Choroid plexus epithelial cell (primary cell): ENCODE data around the gene LZIC.

Experiments used
- DNase-seq: peaks from one replicate; pipeline ENCODE4 v3.0.0-alpha.2; 2010; ENCODE audit warnings: low read depth
- H3K4me3 ChIP-seq: 2 replicates; pipeline ENCODE4 v1.5.1; 2011; ENCODE audit warnings: low read depth, mild to moderate bottlenecking, control low read depth, low read length, moderate library complexity
- TF ChIP-seq, protein P1 (sequence below): conservative IDR thresholded peaks from 2 replicates; pipeline ENCODE4 v1.5.1; 2011; ENCODE audit warnings: low read depth, mild to moderate bottlenecking, control low read depth, inconsistent platforms, low read length, moderate library complexity

LZIC gene

DNA sequence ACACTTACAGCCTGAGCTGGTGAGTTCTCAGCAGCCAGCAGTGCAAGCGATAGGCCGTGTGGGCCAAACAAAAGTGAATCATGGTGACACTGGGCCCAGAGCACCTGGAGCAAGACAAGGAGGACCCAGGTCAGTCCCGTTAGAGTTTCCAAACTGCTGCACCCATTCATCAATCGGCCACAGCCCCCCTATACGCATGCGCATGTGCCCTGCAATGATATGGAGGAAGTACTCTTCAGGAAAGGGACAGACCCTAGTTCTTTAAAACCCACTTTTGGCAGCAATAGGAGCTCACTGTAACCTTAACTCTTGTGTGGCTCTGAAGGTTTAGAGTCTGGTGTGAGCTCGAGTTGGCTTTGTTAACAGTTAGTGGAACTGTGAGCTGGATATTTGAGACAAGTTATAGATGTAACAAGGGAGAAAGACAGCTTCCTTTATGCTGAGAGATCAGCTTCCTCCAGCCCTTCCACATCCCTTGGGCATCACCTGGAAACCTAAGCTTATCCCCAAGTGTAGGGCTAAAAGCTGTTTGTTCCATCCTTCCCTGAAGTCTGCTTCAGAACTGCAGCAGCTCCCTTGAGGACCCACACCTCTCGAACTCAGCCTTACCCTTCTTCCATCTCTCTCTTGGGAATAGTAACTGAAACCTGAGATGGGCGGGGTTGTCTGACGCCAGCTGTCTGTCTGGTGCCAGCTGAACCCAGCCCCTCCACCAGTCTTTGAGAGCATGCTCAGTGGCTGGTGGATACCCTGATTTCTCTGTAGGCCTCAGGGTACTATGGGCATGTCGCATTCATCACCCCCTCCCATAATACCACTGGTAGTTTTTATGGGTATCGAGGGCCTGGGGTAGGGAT, 17.7 kb upstream of the LZIC start:
- TF ChIP-seq, protein P1, sequence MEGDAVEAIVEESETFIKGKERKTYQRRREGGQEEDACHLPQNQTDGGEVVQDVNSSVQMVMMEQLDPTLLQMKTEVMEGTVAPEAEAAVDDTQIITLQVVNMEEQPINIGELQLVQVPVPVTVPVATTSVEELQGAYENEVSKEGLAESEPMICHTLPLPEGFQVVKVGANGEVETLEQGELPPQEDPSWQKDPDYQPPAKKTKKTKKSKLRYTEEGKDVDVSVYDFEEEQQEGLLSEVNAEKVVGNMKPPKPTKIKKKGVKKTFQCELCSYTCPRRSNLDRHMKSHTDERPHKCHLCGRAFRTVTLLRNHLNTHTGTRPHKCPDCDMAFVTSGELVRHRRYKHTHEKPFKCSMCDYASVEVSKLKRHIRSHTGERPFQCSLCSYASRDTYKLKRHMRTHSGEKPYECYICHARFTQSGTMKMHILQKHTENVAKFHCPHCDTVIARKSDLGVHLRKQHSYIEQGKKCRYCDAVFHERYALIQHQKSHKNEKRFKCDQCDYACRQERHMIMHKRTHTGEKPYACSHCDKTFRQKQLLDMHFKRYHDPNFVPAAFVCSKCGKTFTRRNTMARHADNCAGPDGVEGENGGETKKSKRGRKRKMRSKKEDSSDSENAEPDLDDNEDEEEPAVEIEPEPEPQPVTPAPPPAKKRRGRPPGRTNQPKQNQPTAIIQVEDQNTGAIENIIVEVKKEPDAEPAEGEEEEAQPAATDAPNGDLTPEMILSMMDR = no peak
- peak; percentile 35 for DNase-seq
- no peak overlapping the region for H3K4me3 ChIP-seq

DNA sequence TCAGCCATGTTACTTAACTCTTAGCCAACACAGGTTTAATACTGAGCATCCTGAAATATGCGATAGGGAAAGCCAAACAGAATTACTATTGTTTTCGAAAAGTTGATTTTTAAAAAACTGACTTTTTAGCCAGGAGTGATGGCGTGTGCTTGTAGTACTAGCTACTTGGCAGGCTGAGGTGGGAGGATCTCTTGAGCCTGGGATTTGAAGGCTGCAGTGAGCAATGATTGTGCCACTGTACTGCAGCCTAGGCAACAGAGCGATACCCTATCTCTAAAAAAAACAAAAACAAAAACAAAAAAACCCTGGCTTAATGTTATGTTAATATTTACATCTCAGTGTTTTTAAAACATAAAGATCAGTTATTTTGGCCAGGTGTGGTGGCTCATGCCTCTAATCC, 16.8 kb upstream of the LZIC start:
- no peak for DNase-seq
- TF ChIP-seq, protein P1 = no peak
- H3K4me3 ChIP-seq = no peak overlapping the region

DNA sequence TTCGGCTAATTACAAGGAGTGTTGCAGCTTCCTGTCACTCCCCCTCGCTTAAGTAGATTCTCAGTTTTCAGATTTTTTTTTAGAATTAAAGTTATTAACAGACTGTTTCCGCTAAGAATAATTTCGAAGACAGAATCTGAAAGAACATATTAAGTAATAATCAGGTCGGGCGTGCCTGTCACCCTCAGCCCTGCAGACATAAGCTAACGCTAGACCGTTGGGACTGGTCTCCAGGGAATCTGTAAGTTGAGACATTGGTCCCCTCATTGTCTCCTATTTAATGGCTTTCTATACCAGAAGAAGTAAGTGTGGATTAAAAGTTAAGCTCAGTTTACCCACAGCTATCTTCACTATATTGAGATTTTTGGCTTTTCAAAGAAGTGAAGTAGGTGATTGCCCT, 14.5 kb upstream of the LZIC start:
- DNase-seq = no peak
- no peak overlapping the region for H3K4me3 ChIP-seq
- TF ChIP-seq, protein P1 = no peak

DNA sequence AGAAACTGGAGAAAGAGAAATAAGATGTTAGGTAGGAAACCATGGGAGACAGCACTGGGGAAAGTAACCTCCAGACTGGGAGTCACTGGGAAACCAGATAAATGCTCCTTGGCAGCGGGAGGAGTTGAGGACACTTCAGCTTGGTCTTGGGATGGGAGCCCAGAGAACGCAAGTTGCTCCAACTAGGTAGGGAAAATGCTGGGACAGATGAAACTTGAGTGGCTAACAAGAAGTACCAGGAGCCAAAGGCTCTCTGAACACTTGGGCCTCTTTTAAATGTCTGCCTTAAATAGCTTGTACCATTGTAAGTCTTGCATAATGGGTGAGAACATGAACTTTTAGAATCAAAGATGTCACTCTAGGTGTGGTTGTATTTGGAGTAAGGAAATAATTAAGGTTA, 3.1 kb upstream of the LZIC start:
- DNase-seq = no peak
- TF ChIP-seq, protein P1 = no peak
- H3K4me3 ChIP-seq = no peak overlapping the region

DNA sequence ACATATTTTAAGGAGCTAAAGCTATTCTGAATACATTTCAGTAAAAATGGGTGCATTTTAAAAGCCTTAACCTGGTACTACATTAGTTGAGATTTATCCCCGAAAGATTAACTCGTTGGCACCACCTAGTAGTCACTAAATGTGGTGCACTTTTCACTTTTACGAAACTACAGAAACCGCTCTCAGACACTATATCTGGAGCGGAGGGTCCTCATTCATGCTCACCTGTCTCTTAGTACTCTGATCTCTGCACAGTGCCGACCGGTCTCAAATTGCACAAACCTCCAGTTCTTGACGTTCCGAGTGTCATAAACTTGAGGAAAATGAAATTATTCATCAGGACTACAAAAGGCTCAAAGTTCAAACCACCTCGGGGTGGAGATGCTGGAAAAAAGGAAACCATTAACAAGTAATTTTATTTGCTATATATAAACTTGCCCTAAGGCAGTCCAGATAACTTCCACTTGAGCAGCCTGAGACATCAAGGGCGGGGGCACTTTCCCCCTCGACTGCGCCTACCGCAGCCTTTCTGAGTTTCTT, 722 bp downstream of the LZIC start:
- peak overlapping the region; percentile 85 for H3K4me3 ChIP-seq
- peak; percentile 81 for DNase-seq
- TF ChIP-seq, protein P1 = peak; percentile 59

DNA sequence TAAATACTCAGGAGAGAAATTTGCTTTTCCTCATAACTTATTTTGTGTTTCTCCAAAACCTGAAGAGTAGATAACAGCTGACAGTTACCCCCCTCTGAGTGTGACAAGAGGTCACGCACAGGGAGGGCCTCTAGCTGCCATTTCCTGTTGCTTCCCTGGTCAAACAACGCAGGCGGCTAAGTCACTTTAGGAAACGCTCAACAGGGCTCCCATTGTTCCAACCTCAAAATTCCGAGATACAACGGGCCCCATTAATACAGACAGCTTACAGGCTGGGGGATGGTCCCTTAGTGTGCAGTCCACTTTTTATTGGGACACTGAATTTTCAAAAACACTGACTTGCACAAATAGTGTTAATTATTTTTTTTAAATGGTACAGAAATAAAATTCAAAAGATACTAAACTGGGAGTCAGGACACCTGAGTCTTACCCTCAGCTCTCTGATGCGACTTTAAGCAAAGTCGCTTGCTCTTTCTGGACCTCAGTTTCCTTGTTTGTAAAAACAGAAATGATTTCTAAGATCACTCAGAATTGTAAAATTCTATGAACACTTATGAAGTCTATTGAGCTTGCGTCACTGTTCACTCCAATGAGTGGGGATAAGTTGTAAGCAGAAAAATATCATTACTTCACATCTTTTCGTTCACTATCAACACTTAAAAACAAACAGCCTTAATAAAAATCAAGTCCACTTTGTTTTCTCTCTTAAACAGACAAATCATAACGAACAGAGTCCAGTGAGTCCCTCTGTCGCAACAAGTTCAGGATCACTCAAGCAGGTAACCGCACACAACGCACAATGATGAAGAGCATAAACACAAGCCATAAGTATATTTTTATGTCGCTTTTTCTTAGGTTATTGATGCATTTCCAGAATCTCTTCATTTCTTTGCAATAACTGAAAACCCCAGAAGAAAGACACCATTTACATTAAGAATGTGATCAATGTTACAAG, 13.5 kb downstream of the LZIC start:
- TF ChIP-seq, protein P1 = no peak
- DNase-seq = peak; percentile 41
- H3K4me3 ChIP-seq = no peak overlapping the region
